AG04449 (cell line): ENCODE data around the gene KIF26B.

Source experiments
- CTCF ChIA-PET: fragments of 350-600 bp; formaldehyde crosslinking; extraction: SDS; loops from one replicate; lab custom pipeline; 2021; ENCODE audit warnings: antibody characterized with exemption; lab: Yijun Ruan, JAX
- POLR2A ChIA-PET: fragments of 400-600, 350-600 bp; formaldehyde crosslinking; extraction: SDS; loops from one replicate; lab custom pipeline; 2020; ENCODE audit warnings: antibody characterized with exemption, inconsistent platforms; lab: Yijun Ruan, JAX
- DNase-seq: peaks from one replicate; pipeline ENCODE4 v3.0.0-alpha.2; 2010; ENCODE audit warnings: low read depth, low spot score
- H3K4me3 ChIP-seq: 2 replicates; pipeline ENCODE4 v1.5.1; 2011; ENCODE audit warnings: low read depth, mild to moderate bottlenecking, control low read depth, low read length
- TF ChIP-seq, protein P1 (sequence below): IDR thresholded peaks from one replicate; pipeline ENCODE4 v1.5.1; 2011; ENCODE audit warnings: mild to moderate bottlenecking, moderate library complexity, low read length, control low read depth, inconsistent platforms; ENCODE audit not compliant: insufficient read depth; ENCODE audit errors: missing control alignments

The KIF26B gene

DNA sequence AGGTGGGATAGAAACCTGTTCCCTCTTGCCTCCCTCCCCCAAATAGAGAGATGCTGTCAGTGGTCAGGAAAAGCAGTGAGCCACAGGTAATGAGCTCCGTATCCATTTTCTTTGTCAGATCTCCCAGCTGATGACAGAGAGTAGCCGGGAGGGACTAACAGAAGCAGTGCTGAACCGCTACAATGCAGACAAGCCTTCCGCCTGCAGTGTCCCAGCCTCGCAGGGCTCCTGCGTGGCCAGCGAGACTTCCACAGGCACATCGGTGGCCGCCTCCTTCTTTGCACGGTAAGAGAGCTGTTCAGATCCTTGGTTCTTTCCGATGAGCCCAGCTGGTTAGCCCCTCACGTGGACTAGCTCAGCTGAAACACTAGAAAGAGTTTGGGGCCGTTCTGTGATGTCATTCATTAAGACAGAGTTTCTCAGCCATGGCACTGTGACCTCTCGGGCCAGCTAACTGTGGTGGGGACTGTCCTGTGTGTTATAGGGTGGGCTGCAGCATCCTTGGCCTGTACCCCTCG lies 264.7 kb downstream of the KIF26B start:
- no peak overlapping the region for H3K4me3 ChIP-seq
- TF ChIP-seq, protein P1, sequence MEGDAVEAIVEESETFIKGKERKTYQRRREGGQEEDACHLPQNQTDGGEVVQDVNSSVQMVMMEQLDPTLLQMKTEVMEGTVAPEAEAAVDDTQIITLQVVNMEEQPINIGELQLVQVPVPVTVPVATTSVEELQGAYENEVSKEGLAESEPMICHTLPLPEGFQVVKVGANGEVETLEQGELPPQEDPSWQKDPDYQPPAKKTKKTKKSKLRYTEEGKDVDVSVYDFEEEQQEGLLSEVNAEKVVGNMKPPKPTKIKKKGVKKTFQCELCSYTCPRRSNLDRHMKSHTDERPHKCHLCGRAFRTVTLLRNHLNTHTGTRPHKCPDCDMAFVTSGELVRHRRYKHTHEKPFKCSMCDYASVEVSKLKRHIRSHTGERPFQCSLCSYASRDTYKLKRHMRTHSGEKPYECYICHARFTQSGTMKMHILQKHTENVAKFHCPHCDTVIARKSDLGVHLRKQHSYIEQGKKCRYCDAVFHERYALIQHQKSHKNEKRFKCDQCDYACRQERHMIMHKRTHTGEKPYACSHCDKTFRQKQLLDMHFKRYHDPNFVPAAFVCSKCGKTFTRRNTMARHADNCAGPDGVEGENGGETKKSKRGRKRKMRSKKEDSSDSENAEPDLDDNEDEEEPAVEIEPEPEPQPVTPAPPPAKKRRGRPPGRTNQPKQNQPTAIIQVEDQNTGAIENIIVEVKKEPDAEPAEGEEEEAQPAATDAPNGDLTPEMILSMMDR, result no peak
- ChIA-PET CTCF (no interaction called here), POLR2A (no interaction called here)
- no peak for DNase-seq

DNA sequence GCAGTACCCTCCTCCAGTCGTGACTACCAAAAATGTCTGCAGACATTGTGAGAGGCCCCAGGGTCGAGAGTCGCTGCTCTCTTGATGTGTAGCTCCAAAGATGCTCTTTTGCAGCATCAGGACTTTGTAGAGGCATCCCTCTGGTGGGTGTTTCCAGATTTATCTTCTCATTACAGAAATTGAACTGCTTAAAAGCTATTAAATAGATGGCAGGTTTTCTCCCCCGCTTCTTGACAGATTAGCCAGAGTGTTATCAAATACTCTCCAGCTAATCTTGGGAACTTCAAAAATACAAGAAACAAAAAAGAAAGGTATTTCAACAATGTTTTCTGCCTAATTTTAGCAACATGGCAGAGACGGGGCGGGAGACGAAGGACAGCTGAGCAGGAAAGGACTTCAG lies 265.2 kb downstream of the KIF26B start:
- H3K4me3 ChIP-seq, result no peak overlapping the region
- no peak for DNase-seq
- TF ChIP-seq, protein P1, result no peak
- POLR2A ChIA-PET, result no interaction called here
- CTCF ChIA-PET, result no interaction called here

DNA sequence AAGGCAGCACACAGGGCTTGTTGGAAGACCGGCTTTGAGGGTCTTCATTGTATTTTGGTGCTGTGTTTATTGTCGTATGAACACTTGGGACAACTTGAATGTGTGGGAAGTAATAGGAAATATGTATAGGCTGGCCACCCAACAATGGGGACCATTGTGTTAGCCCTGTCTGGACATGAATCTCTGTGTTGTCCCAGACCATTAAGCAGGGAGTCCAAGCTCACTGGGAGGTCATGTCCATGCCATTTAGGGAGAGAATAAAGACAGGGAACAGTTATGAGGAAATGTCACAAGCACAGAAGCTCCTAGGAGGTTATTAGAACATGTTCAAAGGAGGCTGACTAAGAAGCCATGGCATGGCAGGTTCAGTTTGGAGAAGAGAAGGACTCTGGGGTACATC lies 266.1 kb downstream of the KIF26B start:
- TF ChIP-seq, protein P1, result no peak
- ChIA-PET CTCF (no interaction called here), POLR2A (no interaction called here)
- no peak overlapping the region for H3K4me3 ChIP-seq
- no peak for DNase-seq

DNA sequence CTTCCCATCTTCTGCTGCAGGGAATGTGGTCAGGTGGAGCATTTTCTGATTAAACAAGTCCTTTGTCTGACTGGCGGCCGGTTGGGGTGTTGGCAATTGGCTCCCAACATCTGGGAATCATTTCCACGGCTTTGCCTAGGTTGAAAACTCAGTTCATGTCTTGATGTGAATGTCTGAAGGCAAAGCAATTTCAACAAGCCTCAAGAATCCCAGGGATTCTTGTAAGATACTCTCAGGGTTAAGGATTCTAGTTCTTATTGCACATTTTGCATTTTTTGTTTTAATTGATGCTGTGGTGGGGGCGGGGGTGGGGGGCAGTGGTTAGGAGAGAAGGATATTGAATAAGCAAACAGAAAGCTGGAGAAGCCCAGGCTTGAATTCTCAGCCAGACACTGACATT lies 273.9 kb downstream of the KIF26B start:
- TF ChIP-seq, protein P1, result no peak

DNA sequence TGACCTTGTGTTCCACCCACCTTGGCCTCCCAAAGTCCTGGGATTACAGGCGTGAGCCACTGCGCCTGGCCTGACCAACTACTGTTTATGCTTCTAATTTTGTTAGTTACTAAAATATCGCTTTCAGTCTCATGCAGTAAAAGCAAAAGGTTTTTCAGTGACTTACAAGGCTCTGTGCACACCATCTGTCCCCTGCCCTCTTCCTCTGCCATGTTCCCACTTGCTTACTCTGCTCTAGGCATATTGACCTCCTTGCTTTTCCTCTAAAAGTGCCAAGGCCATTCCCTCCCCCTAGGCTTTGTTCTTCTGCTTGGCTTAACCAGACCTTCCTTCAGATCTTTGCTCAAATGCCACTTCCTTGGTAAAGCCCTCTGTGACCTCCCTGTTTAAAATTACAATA lies 276.9 kb downstream of the KIF26B start:
- no peak overlapping the region for H3K4me3 ChIP-seq
- no peak for DNase-seq
- CTCF ChIA-PET, result no interaction called here
- POLR2A ChIA-PET, result no interaction called here
- TF ChIP-seq, protein P1, result no peak

More for the DNA sequence above, 273.9 kb downstream of the KIF26B start:
- ChIA-PET POLR2A (interaction anchor here (0.6 kb wide), 1 partner anchor 48 kb away, joined by 4 read pairs; no protein-coding TSS in a partner anchor), CTCF (interaction anchor here (0.6 to 0.8 kb wide), 2 partner anchors 272 to 632 kb away, joined by 3 read pairs; no protein-coding TSS in a partner anchor)
- DNase-seq, result no peak
- H3K4me3 ChIP-seq, result no peak overlapping the region

DNA sequence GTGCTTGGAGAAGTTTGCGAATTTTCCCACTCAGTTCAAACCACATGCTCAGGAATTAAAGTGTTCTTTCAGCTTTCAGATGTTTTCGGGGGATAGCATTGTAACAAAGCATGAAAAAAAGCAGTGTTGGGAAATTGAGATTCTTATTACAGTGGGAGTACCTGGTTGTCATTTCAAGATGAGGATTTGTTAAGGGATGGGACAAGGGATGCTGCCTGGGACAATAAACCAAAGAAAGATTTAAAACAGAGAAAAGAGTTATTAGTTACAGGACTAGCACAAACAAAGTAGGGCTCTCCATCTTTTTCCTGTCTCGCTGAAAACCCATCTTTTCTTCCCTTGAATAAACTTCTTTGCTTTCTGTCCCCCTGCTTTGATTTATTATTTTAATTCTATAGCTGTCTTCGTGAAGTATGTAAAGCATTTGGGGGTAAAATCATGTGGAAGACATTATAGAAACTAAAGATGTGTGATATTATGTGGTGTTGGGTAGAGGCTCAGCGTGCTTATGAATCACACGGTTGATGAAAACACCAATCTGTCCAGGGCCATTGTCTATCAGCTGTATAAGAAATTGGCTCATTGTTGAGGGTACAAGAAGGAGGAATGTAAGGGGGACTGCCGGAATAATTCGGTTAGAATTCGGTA lies 277.6 kb downstream of the KIF26B start:
- POLR2A ChIA-PET, result no interaction called here
- H3K4me3 ChIP-seq, result no peak overlapping the region
- TF ChIP-seq, protein P1, result no peak
- CTCF ChIA-PET, result no interaction called here
- DNase-seq, result no peak
